Activated T-helper 17 cell treated with anti-CD3 and anti-CD28 coated beads, Interleukin-2, amount 50 U/mL, for 72 hours (primary cell): ENCODE data around the gene CCDC43. TPM values are rescaled to one million over a fixed set of nuclear protein-coding genes. Genes with fewer than 3 reads are reported as not detected.

Experiments used
- total RNA-seq, 2 donors: library from RNA; stranded (reverse); gene quantifications; one replicate each; pipeline ENCODE4 v1.2.3, GENCODE V29; 2022

The CCDC43 gene
- total RNA-seq, 2 donors from 2014 or later, result 24.2 to 30.0 TPM

Other genes starting within 250 kb of the CCDC43 start
- gene GPATCH8, start 186.4 kb downstream of the CCDC43 start, total RNA-seq, result 10 to 100 TPM; 40.3 to 43.7 TPM
- not detected for gene FZD2, start 132.3 kb downstream of the CCDC43 start, total RNA-seq
- under 1 TPM in 1 of 2 donors, not detected in 1; 0.58 TPM for gene MEIOC, start 33.3 kb downstream of the CCDC43 start, total RNA-seq
- gene DBF4B, start 18.9 kb upstream of the CCDC43 start, total RNA-seq, result 10 to 100 TPM; 16.3 to 24.3 TPM
- under 1 TPM; 0.13 to 0.74 TPM for gene ADAM11, start 69.2 kb upstream of the CCDC43 start, total RNA-seq
- 1 to 10 TPM; 2.4 to 3.4 TPM for gene GJC1, start 140.5 kb upstream of the CCDC43 start, total RNA-seq
- gene HIGD1B, start 158.1 kb upstream of the CCDC43 start, total RNA-seq, result not detected
- gene EFTUD2, start 209.7 kb upstream of the CCDC43 start, total RNA-seq, result 100 to 1,000 TPM; 105 to 215 TPM
- not detected for gene GFAP, start 225.7 kb upstream of the CCDC43 start, total RNA-seq